MM.1S (cell line): ENCODE results near the gene WRNIP1.

Experiments
- EZH2 ChIP-seq: fragments of 300-600 bp; sonication (generic); optimal IDR thresholded peaks from 2 replicates; pipeline ENCODE3; 2017; ENCODE audit warnings: low read depth, mild to moderate bottlenecking, antibody characterized with exemption, low read length, mixed read lengths
- TF ChIP-seq, protein P1 (sequence below): fragments of 300-600 bp; sonication (generic); IDR thresholded peaks from 2 replicates; pipeline ENCODE4 v1.5.1; 2016; ENCODE audit warnings: antibody characterized with exemption, low read length, mixed read lengths

DNA sequence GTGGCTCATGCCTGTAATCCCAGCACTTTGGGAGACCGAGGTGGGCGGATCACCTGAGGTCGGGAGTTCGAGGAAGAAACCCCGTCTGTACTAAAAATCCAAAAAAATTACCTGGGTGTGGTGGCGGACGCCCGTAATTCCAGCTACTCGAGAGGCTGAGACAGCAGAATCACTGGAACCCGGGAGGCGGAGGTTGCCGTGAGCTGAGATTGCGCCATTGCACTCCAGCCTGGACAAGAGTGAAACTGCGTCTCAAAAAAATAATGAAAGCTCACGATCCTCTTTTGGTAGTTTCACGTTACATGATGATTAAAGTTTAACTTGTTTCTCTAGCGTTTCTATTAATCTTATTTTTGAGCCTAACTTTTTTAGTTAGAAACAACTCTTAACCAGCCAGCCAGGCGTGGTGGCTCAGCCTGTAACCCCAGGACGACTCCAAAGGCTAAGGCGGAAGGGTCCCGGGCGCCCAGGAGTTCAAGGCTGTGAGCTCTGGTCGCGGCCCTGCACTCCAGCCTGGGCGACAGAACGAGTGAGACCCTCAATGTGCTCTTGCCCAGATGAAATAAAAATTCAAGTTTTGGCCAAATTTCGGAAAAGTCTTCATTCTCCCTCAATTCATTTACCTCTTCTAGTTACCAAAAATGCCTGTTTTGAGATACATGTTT, 1.2 kb upstream of the WRNIP1 start:
- TF ChIP-seq, protein P1, sequence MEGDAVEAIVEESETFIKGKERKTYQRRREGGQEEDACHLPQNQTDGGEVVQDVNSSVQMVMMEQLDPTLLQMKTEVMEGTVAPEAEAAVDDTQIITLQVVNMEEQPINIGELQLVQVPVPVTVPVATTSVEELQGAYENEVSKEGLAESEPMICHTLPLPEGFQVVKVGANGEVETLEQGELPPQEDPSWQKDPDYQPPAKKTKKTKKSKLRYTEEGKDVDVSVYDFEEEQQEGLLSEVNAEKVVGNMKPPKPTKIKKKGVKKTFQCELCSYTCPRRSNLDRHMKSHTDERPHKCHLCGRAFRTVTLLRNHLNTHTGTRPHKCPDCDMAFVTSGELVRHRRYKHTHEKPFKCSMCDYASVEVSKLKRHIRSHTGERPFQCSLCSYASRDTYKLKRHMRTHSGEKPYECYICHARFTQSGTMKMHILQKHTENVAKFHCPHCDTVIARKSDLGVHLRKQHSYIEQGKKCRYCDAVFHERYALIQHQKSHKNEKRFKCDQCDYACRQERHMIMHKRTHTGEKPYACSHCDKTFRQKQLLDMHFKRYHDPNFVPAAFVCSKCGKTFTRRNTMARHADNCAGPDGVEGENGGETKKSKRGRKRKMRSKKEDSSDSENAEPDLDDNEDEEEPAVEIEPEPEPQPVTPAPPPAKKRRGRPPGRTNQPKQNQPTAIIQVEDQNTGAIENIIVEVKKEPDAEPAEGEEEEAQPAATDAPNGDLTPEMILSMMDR, result no peak
- no peak for TF ChIP-seq EZH2
